Dermis blood vessel endothelial cell (primary cell): Measurements from ENCODE around the gene ULK1. TPM values are rescaled to one million over a fixed set of nuclear protein-coding genes. Genes with fewer than 3 reads are reported as not detected.
"Not testable (repeated sequence)": the region's sequence is repeated elsewhere in the genome, so short reads cannot be mapped to it uniquely, and the experiment has no call there.

ENCODE experiments used
- DNase-seq: peaks from one replicate; pipeline ENCODE4 v3.0.0; 2010
- total RNA-seq: library from RNA; depleted of rRNA; stranded (reverse); fragments of >200 nt; gene quantifications from 2 replicates; pipeline ENCODE4 v1.2.3, GENCODE V29; 2014

The ULK1 gene
- total RNA-seq, 1 donor from 2014 or later, result 13.8 TPM

DNA sequence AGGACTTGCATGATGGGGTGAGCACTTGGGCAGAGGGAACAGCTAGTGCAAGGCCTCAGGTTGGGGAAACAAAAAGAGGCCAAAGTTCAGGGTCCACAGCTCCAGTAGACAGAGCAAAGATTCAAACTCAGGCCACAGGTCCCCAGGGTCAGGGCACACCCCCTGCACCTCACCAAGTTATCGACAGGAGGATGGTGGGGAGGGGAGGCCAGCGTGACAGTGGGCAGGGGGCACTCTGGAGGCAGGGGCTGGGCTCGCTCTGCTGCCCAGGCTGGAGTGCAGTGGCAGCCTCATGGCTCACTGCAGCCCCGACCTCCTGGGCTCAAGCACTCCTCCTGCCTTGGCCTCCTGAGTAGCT, 32.4 kb upstream of the ULK1 start:
- DNase-seq, result no peak

DNA sequence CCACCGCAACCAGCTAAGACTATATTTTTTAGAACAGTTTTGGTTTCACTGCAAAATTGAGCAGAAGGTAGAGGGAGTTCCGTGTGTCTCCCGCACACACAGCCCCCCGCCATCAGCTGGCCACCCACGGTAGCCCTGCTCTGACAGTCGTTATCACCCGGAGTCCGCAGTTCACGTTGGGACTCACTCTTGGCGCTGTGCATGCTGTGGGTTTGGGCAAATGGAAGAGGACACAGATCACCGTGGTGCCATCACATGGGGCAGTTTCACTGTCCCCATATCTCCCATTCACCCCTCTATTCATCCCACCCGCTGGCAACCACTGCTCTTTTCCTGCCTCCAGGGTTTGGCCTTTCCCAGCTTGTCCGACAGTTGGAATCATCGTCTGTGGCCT, 31.8 kb upstream of the ULK1 start:
- no peak for DNase-seq

DNA sequence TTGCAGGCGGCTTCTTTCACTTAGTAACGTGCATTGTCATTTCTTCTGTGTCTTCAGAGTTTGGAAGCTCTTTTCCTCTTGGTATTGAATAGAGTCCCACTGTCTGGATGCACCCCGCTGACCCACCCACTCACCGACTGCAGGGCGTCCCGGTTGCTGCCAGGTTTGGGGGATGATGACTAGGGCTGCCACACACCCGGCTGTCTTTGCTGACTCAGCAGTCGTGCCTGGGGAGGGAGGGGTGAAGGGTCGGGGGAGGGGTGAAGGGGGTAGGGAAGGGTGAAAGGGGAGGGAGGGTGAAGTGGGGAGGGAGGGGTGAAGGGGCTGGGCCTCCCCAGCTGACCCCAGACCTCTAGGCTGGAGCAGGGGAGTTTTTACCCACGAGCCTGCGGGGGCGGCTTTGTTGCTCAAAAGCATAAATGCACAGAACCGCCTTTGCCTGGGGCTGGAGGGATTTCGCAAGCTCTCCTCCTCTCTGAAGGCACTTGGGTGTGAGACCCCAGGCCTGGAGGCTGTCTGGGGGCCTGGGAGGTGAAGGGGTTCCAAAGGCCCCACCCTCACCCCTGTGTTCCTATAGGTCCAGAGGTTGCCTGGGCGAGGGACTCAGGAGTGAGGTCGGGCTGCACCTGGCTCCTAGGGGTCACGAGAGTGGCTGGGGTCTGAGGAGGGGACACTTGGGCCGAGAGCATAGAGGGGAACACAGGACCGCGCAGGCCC, 31.3 kb upstream of the ULK1 start:
- DNase-seq, result no peak

DNA sequence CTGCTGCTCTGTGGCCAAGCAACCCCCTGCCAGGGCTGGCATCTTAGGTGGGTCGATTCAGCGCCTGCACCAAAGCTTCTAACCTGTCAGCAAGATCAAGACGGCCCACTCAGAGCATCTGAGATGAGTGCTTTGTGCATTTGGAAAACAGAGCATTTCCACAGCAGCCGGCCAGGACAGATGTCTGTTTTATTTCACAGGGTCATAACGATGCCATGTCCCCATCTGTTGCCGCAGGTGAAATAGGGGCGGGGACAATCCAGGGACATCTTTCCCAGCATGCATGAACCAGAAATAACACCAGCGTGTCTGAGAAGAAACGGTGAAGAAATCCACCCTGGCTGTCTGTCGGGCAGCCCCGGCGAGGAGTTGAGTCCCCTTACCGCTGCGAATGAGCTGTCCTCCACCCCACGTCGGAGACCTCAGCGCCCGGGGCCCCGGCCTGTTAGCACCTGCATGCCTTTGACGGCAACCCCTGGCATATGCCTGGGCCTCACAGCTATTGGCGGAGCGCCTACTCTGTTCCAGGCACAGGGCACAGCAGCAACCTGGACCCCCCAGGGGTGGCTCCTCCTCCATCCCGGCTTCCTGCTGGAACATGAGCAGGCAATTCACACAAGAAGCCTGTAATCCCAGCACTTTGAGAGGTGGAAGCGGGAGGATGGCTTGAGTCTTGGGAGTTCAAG, 30.6 kb upstream of the ULK1 start:
- DNase-seq, result no peak

DNA sequence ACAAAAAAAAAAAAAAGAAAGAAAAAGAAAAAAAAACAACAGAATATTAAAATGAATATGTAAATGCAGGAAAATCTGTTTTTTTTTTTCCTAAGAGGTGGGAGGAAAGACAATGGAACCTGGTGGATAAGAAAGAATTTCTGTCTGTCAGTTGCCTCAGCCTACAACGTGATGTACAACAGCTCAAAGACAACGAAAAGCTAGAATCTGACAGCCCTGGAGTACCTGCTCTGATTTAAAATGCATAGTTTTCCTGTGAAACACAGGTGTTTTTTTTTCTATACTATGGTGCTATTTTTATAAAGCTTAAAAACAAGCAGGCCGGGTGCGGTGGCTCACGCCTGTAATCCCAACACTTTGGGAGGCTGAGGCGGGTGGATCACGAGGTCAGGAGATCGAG, 30.0 kb upstream of the ULK1 start:
- DNase-seq, result no peak

DNA sequence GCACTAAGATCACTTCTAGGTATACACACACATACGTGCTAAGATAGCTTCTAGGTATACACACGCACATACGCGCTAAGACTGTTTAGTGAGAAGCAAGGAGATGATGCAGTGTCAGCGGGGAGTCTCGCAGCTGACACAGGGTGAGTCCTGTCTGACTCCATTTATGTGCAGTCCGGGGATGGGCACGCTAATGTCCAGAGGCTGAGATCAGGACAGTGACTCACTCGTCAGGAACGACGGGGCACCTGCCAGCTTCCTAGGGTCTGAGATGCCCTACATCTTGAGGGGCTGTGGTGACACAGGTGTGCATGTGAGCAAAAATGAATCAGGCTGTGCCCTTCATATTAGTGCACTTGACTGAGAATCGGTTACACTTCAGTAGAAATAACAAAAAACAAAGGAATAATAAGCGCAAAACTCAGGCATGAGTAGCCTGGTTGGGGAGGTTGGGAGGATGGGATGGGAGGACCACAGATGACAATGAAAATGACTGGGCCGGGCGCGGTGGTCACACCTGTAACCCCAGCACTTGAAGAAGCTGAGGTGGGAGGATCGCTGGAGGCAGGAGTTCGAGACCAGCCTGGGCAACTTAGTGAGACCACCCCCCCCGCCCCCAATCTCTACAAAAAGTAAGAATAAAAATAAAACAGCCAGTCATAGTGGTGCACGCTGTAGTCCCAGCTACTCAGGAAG, 29.1 kb upstream of the ULK1 start:
- DNase-seq, result no peak

DNA sequence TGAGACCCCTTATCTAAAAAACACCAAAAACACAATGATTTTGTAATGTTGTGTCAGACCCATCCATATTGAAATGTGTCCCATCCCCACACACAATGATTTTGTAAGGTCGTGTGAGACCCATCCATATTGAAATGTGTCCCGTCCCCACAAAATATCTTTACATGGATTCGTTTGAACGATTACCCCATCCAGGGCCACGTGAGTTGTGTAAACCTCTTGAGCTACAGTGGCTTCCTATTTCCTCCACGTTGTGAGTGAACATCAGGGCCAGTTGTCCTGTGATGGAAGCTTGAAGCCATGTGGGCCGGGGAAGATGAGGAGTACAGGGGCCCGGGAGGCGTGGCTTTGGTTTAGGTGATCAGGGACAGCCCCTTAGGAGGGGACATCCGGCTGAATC, 27.0 kb upstream of the ULK1 start:
- no peak for DNase-seq

DNA sequence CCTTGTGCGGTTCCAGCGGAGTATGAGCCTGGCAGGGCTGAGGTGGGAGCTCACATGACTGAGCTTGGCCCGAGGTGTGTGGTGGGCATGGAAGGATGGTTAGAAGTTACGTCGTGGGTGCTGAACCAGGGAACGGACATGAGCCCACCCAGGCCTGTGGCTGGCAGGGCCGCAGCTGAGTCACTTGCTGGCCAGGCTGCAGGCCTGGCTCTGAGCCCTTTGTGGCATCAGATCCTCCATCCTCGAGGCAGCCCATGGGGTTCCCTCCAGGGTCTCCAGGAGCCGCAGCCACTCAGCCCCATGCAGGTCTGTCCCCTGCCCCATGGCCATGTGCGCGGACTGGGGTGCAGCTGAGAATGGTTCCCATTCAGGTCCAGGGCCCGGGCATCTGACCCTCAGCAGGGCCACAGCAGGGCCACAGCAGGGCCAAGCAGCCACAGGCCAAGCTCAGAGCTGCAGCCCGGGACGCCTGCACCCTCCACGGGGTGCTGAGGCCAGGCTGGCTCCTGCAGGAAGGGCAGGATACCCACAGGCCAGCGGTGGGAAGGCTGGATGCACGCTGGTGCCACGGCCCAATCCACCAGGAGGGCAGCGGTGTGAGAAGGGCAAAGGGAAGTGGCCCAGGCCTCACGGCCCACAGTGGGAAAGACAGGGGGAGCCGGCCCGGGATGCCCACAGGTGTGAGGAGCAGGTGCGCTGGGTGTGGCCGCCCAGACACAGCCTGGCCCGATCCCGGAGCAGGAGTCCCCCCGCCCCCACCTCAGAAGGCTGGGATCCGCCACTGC, 26.3 kb upstream of the ULK1 start:
- DNase-seq, result no peak

DNA sequence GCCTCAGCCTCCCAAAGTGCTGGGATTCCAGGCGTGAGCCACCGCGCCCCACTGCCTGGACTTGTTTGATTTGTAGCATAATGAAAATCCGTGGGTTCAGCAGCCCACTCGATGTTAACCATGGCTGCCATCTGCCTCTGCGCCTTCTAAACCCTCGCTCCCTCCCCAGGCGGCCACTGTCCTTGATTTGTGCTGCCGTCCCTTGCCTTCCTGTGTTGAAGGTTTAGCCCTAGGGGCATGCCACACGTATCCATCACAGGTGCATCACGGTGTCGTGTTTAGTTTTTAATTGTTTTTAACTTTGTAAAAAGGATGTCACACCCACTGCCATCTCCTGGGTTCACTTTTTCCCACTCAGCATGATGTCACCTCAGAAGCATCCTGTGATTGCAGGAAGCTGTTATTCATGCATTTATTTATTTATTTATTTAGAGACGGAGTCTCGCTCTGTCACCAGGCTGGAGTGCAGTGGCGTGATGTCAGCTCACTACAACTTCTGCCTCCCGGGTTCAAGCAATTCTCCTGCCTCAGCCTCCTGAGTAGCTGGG, 24.5 kb upstream of the ULK1 start:
- DNase-seq, result peak; percentile 71

DNA sequence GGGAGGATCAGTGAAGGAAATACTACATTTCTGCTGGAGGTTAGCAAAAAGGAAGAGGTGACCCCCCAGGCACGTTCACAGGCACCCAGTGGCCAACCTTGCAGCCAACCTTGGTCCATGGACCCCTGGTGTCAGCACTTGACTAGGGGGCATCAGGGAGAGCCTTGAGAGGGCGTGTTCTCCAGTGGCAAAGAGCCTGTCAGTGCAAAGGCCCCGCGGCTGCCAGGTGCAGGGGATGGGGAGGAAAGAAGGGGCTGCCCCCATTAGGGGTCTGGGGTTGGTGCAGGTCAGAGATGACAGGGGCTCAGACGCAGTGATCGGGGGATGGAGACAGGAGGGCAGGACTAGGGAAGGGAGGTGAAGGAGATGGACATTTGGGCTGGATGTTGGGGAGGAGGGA, 22.7 kb upstream of the ULK1 start:
- DNase-seq, result no peak

DNA sequence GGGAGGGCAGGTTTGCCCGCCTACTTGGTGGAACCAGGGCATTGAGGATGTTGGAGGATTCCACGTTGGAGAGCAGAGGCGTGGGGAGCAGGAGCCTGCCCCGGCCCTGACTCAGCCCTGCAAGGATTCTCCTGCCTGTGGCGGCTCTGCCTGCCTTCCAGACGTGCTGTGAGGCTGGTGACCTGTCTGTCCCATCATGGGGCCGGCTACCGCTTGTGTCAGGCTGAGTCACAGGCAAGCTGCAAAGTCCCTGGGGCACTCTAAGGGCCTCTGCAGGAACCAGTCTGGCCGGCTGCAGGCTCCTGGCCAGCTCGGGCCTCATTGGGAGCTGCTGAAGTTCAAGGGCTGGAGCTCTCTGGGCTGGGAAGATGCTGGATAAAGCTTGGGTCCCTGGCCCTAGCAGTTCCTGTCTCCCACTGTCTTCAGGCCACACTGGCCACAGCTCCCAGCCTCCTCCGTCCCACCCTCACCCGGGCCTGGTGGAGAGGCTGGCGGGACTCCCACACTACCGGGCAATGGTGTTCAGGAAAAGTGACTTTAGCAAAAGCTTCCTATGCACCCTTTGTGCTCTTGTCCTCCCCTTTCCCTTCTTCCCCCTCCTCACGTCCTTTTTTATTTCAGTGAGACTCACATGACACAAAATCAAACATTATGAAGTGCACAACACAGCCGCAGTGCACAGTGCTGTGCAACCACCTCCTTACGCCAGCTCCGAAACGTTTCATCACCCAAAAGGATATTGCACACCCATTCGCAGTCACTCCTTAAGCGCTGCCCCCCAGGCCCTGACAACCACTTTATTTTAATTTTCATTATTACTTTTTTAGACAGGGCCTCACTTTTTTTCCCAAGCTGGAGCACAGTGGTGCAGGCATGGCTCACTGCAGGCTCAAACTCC, 22.0 kb upstream of the ULK1 start:
- peak; percentile 37 for DNase-seq

DNA sequence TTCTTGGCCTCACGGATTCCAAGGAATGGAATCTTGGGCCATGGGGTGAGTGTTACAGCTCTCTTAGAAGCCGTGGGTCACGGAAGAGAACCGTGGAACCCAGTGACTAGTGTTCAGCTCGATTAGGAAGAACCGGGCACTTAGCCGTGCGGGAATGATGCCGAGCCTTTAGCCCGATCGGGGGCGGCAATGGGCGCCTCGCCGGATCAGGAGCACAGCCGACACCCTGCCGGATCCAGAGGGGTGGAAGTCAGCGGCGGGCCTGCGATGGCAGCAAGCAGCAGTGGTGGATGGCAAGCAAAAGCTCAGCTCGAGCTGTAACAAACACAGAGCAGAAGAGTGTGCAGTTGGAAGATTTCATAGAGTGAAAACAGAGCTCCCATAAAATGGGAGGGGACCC, 21.1 kb upstream of the ULK1 start:
- DNase-seq, result no peak

DNA sequence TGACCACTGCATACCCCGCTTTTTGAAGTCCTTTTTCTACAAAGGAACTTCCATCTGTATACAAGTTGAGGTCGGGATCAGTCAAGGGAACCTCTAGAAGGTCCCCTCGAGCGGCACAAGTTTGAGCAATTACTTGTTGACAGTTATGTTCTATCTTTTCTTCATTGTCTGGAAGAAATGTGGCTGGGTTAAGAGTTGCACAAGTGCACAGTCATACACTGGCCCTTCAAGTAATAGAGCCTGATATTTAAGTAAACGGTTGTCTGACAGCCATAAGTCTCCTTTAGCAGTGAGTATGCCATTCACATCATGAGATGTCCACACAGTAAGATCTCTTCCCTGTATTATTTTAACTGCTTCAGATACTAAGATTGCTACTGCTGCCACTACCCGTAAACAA, 19.4 kb upstream of the ULK1 start:
- not testable (repeated sequence) for DNase-seq

DNA sequence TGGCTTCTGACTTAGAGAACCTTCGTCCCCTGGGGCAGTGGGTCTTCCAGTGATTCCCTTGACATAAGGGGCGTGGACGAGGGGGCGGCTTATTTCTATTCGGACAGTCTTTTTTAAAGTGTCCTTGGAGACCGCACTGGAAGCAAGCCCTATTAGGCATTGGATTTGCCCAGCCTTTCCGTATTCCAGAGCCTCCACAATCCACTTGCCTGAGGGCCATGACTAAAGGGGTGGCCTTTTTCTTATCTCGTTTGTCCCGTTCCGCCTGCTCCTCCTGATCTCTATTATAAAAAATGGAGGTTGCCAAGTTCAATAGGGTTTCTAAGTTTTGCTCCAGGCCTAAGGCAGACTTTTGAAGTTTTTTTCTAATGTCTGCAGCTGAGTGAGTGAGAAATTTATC, 17.2 kb upstream of the ULK1 start:
- DNase-seq, result not testable (repeated sequence)

DNA sequence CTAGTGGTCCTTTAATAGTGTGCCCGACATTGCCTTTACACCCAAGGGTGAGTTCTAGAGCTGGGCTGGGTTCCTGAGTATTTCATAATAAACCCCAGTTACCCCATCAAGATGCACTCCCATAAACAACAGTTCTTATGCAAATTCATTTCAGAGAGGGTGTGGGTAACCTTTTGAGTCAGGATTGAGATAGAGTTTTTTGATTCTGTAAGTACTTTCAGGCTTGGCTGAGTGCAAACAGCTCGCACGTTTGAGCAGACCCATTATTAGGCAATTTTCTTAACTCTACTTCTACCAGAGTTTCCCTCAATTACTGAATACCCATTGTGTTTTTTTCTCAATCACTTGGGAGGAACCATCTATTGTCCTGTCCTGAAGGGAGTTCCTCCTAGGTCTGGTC, 16.0 kb upstream of the ULK1 start:
- DNase-seq, result not testable (repeated sequence)

DNA sequence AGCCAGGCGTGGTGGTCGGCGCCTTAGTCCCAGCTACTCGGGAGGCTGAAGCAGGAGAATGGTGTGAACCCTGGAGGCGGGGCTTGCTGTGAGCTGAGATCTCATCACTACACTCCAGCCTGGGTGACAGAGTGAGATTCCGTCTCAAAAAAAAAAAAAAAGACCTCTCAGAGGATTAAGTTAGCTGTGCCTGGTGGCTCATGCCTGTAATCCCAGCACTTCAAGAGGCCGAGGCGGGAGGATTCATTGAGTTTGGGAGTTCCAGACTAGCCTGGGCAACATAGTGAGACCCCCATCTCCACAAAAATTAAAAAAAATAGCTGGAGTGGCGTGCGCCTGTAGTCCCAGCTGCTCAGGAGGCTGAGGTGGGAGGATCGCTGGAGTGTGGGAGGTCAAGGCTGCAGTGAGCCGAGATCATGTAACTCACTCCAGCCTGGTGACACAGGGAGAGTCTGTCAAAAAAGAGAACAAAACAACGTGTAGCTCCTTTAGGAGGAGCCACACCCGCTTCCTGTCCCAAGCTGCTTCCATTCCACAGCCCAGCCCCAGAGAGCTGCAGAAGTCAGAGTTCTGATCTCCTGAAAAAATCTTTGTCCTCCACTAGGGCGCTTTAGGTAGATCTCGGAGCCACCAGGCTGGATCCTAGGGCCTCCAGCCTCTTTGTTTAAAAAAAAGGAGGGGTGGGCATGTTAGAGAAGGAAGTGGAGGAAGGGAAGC, 11.5 kb upstream of the ULK1 start:
- no peak for DNase-seq

DNA sequence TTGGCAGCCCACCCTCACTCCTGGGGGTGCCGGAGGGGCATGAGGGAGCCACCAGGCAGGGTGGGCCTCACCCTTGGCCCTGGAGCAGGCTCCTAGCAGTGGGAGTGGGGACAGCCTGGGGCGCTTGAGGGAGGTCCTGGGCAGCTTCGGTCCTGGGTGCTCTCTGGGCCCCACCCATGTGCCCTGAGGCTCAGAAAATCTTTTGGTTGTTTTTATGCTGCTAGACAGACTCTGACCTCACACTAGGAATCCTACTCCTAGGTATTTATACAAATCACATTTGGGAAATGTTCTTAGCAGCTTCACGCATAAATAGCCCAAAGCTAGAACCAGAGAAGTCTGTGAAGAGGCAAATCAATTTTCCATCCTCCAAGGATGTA, 10.9 kb upstream of the ULK1 start:
- DNase-seq, result no peak

DNA sequence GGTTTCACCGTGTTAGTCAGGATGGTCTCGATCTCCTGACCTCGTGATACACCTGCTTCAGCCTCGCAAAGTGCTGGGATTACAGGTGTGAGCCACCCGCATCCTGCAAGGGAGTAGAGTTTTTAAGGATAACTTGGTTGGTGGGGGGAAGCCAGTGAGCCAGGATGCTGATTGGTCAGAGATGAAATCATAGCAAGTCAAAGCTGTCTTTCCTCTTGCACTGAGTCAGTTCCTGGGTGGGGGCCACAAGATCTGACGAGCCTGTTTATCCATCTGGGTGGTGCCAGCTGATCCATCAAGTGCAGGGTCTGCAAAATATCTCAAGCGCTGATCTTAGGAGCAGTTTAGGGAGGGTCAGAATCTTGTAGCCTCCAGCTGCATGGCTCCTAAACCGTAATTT, 9.3 kb upstream of the ULK1 start:
- not testable (repeated sequence) for DNase-seq

DNA sequence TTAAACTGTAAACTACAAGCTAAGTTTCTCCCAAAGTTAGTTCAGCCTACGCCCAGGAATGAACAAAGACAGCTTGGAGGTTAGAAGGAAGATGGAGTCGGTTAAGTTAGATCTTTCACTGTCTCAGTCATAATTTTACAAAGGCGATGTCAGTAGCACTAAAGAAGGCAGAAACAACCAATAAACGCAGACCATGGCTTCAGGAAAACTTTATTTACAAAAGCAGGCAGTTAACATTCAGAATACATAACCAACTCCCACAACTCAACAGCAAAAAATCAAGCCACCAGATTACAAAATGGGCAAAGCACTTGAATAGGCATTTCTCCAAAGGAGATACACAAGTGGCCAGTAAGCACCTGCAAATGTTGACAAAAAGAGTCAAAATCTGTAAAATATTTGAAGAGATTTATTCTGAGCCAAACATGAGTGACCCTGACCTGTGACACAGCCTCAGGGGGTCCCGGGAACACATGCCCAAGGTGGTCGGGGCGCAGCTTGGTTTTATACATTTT, 8.8 kb upstream of the ULK1 start:
- no peak for DNase-seq

DNA sequence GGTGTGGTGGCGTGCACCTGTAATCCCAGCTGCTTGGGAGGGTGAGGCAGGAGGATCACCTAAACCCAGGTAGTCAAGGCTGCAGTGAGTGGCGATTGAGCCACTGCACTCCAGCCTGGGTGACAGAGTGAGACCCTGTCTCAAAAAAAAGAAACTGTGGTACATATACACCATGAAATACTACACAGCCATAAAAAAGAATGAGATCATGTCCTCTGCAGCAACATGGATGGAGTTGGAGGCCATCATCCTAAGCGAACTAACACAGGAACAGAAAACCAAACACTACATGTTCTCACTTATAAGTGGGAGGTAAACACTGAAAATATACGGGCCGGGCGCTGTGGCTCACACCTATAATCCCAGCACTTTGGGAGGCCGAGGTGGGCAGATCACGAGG, 2.7 kb upstream of the ULK1 start:
- not testable (repeated sequence) for DNase-seq
